Measurements from ENCODE around the gene HBQ1.
"Not testable (repeated sequence)": the region's sequence is repeated elsewhere in the genome, so short reads cannot be mapped to it uniquely, and the experiment has no call there.

Gene HBQ1

GRCh38 chr16:180101-180675 lies at the start of gene HBQ1:
Gene HBQ1, plus strand, starts transcription at chr16:180459. Its CDS starts 28 bp downstream, at chr16:180487.
- peak; percentile 83 for DNase-seq

- DNase-seq = no peak
Measured at GRCh38 chr16:130533-131173, 49.6 kb upstream of the HBQ1 start.

GRCh38 chr16:132120-132519 lies 48.1 kb upstream of the HBQ1 start:
- DNase-seq = no peak

- no peak for DNase-seq
Measured at GRCh38 chr16:133716-134115, 46.5 kb upstream of the HBQ1 start.

- peak; percentile 47 for DNase-seq
Measured at GRCh38 chr16:138049-138417, 42.2 kb upstream of the HBQ1 start.

- DNase-seq = no peak
Measured at GRCh38 chr16:140175-140857, 39.9 kb upstream of the HBQ1 start.

GRCh38 chr16:142405-142967 lies 37.8 kb upstream of the HBQ1 start:
- DNase-seq = no peak

- DNase-seq = peak; percentile 75
Measured at GRCh38 chr16:143047-143446, 37.2 kb upstream of the HBQ1 start.

GRCh38 chr16:143456-143855 lies 36.8 kb upstream of the HBQ1 start:
- DNase-seq = no peak

GRCh38 chr16:144797-145252 lies 35.4 kb upstream of the HBQ1 start:
- DNase-seq = peak; percentile 37

- no peak for DNase-seq
Measured at GRCh38 chr16:146646-147045, 33.6 kb upstream of the HBQ1 start.

- no peak for DNase-seq
Measured at GRCh38 chr16:149024-149660, 31.1 kb upstream of the HBQ1 start.

GRCh38 chr16:152141-153128 lies 27.8 kb upstream of the HBQ1 start, which contains the start of gene HBZ:
Gene HBZ, plus strand, starts transcription at chr16:152644. Its CDS starts 266 bp downstream, at chr16:152910.
- DNase-seq = peak; percentile 30

- not testable (repeated sequence) for DNase-seq
Measured at GRCh38 chr16:153129-153521, 27.1 kb upstream of the HBQ1 start.

GRCh38 chr16:153550-154216 lies 26.6 kb upstream of the HBQ1 start:
- DNase-seq = not testable (repeated sequence)

GRCh38 chr16:154217-155030 lies 25.8 kb upstream of the HBQ1 start:
- peak; percentile 37 for DNase-seq

GRCh38 chr16:155031-155398 lies 25.2 kb upstream of the HBQ1 start:
- no peak for DNase-seq

- no peak for DNase-seq
Measured at GRCh38 chr16:159136-159849, 21.0 kb upstream of the HBQ1 start.

- DNase-seq = not testable (repeated sequence)
Measured at GRCh38 chr16:160242-160641, 20.0 kb upstream of the HBQ1 start.

- no peak for DNase-seq
Measured at GRCh38 chr16:160691-161190, 19.5 kb upstream of the HBQ1 start.
